ENCODE results near the gene MACROD2.

Gene MACROD2

DNA sequence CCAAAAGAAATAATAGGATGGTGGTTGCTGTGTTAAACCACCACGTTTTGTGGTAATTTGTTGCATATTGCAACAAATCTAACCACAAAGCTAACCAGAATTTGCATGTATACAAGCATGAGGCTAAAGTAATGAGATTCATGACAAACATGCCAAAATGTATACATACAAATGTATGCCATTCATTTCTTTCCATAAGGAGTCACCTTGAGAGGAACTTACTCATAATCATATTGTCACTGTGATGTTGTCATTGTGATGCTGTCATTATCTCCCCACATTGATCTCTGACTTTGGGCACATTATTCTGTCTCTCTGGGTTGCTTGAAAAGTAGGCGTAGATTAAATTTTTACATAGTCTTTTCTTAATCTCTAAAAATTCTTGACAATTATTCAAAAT lies 1228.9 kb downstream of the MACROD2 start:
- TF ChIP-seq, protein P1, sequence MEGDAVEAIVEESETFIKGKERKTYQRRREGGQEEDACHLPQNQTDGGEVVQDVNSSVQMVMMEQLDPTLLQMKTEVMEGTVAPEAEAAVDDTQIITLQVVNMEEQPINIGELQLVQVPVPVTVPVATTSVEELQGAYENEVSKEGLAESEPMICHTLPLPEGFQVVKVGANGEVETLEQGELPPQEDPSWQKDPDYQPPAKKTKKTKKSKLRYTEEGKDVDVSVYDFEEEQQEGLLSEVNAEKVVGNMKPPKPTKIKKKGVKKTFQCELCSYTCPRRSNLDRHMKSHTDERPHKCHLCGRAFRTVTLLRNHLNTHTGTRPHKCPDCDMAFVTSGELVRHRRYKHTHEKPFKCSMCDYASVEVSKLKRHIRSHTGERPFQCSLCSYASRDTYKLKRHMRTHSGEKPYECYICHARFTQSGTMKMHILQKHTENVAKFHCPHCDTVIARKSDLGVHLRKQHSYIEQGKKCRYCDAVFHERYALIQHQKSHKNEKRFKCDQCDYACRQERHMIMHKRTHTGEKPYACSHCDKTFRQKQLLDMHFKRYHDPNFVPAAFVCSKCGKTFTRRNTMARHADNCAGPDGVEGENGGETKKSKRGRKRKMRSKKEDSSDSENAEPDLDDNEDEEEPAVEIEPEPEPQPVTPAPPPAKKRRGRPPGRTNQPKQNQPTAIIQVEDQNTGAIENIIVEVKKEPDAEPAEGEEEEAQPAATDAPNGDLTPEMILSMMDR (IDR thresholded peaks at IDR 0.05; ENCODE audit: borderline replicate concordance, control extremely low read depth, extremely low read depth, insufficient read depth, missing control alignments): no peak
- no peak for DNase-seq (ENCODE audit: low spot score)
- in situ Hi-C loops (cut with MboI; ENCODE audit: low sequenced_read_pairs, unreplicated experiment): no loop called here

DNA sequence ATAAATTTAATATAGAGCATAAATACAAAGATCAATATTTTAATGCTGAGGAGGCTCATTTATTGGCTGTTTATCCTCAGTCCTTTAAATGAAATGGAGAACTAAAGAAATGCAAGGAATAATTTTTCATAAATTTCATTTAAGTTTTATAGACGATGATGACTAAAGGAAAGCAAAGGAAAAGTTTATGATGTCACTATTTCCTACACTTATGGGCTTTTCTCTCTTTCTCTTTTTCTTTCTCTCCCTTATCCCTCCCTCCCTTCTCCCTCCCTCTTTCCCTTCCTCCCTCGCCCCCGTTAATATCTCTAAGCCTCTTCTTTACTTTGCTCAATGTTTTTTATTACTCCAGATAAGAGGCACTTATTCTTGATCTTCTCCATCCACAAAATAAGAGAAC lies 1231.8 kb downstream of the MACROD2 start:
- TF ChIP-seq, protein P1 (IDR thresholded peaks at IDR 0.05; ENCODE audit: borderline replicate concordance, control extremely low read depth, extremely low read depth, insufficient read depth, missing control alignments): no peak
- DNase-seq (ENCODE audit: low spot score): no peak
- in situ Hi-C loops (cut with MboI; ENCODE audit: low sequenced_read_pairs, unreplicated experiment): loop anchor here (25.0 kb wide), 1 partner anchor 890 kb away; the partner anchor contains the start of gene FLRT3

DNA sequence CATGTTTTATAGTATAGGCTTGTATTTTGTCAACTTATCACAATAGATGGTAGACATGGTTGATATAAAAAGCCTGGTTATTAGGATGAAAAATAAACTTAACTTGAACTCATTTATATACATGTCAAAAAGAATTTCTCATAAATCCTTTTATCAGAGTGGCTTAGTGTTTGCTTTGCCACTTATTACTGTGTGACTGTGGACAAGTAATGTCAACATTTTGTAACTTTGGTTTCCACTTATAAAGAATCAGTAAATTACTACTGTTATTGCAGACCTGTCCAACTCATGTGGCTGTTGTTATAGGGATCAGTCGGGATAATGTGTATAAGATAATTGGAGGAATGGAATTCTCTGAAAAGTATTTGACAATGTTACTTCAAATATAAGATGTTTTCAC lies 1236.9 kb downstream of the MACROD2 start:
- DNase-seq (ENCODE audit: low spot score): no peak
- TF ChIP-seq, protein P1 (IDR thresholded peaks at IDR 0.05; ENCODE audit: borderline replicate concordance, control extremely low read depth, extremely low read depth, insufficient read depth, missing control alignments): no peak
- in situ Hi-C loops (cut with MboI; ENCODE audit: low sequenced_read_pairs, unreplicated experiment): loop anchor here (25.0 kb wide), 1 partner anchor 895 kb away; the partner anchor contains the start of gene FLRT3

DNA sequence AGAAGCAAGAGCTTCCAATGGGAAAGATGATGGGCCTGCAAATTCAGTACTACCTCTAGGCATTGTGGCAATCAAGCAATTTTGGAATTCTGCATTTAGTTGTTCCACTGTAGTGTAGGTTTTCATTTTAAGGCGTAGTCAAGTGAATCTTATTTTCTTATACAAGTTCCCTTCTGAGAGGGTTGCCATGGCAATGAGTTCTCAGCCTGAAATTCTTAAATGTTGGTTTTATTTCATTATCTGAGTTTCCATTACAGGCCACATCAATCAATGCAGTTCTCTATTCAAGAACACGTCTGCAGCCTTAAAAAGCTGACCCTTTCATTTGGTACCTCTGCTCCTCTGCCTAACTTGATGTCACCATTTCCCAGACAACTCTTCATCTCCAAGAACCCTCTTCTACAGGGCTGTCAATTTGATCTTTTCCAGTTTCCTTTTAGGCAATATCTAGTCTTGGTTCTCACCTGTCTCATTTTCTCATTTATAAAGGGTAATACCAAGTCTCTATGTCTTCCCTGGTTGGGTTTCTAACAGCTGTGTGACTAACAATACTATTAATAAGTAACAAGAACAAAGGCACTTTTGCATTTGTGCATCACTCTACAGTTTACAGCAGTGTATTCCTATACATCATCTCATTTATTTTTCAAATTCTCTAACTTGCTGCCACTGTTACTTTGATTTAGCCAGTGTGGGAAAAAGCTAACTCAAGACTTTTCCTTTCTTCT lies 1240.3 kb downstream of the MACROD2 start:
- TF ChIP-seq, protein P1 (IDR thresholded peaks at IDR 0.05; ENCODE audit: borderline replicate concordance, control extremely low read depth, extremely low read depth, insufficient read depth, missing control alignments): no peak
- DNase-seq (ENCODE audit: low spot score): no peak
- in situ Hi-C loops (cut with MboI; ENCODE audit: low sequenced_read_pairs, unreplicated experiment): loop anchor here (25.0 kb wide), 1 partner anchor 898 kb away; the partner anchor contains the start of gene FLRT3

DNA sequence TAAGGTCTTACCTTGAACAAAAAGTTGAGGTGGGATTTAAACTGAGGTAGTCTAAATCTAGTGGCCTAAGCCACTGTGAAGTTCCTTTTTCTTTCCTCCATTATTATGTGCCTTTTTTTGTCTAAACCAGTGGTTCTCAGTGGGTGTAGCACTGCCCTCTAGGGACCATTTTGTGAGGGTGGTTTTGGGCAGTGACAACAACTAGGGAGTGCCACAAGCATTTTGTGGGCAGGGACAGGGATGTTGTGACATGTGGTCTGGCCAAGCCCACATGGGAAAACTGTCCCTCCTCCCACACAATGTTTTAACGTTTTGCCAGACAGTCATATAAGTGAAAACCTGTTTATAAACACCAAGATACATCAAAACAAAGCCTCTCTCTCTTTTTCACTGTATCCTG lies 1241.5 kb downstream of the MACROD2 start:
- in situ Hi-C loops (cut with MboI; ENCODE audit: low sequenced_read_pairs, unreplicated experiment): loop anchor here (25.0 kb wide), 1 partner anchor 900 kb away; the partner anchor contains the start of gene FLRT3
- TF ChIP-seq, protein P1 (IDR thresholded peaks at IDR 0.05; ENCODE audit: borderline replicate concordance, control extremely low read depth, extremely low read depth, insufficient read depth, missing control alignments): peak; percentile 45

DNA sequence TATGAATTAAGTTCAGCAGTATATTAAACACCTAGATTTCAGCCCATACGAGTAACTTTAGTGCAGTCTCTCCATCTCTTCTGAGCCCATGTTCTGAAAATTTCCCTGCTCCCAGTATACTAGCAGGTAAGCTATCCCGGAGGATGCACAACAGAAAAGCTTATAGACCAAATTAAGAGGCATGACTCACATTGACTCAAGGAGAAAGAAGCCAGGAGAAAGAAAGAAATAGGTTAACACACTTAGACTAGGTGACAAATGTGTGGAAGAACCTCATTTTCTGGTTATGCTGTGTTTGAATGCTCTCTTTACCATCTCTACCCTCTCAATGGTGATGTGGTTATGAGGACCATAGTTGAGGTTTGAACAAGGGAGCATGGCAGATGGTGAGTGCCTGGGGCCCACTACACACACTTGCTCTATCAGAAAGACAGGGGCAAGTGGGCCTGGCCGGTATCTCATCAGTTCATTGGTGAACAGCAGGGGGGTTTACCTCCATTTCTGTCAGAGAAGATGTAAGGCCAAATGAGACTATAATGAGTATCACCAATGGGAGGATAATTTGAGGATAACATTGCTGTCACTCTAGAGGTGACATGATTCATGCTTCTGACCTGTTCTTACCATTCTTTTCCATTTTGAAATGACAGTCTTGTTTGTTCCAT lies 1244.4 kb downstream of the MACROD2 start:
- no peak for DNase-seq (ENCODE audit: low spot score)
- in situ Hi-C loops (cut with MboI; ENCODE audit: low sequenced_read_pairs, unreplicated experiment): loop anchor here (25.0 kb wide), 1 partner anchor 902 kb away; the partner anchor contains the start of gene FLRT3
- TF ChIP-seq, protein P1 (IDR thresholded peaks at IDR 0.05; ENCODE audit: borderline replicate concordance, control extremely low read depth, extremely low read depth, insufficient read depth, missing control alignments): no peak

More for the DNA sequence above, 1241.5 kb downstream of the MACROD2 start:
- peak; percentile 36 for DNase-seq (ENCODE audit: low spot score)

All from GM13976 (cell line).